NCI-H128 (cell line): ENCODE measurements around the gene ERBIN.
"Not testable (repeated sequence)": the region's sequence is repeated elsewhere in the genome, so short reads cannot be mapped to it uniquely, and the experiment has no call there.

Experiments used
- DNase-seq: peaks from one replicate; lab custom pipeline; 2025; ENCODE audit not compliant: unreplicated experiment; lab: John Stamatoyannopoulos, UW

The ERBIN gene

GRCh38 chr5:65915661-65916060, 10.7 kb upstream of the ERBIN start:
- DNase-seq: not testable (repeated sequence)

- DNase-seq: no peak
Measured at GRCh38 chr5:65916066-65916465, 10.3 kb upstream of the ERBIN start.

- DNase-seq: no peak
Measured at GRCh38 chr5:65916636-65917035, 9.7 kb upstream of the ERBIN start.

- no peak for DNase-seq
Measured at GRCh38 chr5:65919773-65920172, 6.6 kb upstream of the ERBIN start.

- no peak for DNase-seq
Measured at GRCh38 chr5:65923339-65923738, 3.0 kb upstream of the ERBIN start.

- DNase-seq: no peak
Measured at GRCh38 chr5:65924366-65925043, 1.9 kb upstream of the ERBIN start.

GRCh38 chr5:65925044-65925600, 1.3 kb upstream of the ERBIN start:
- peak; percentile 25 for DNase-seq

- peak; percentile 37 for DNase-seq
Measured at GRCh38 chr5:65925601-65926275, 637 bp upstream of the ERBIN start.

- DNase-seq: no peak
Measured at GRCh38 chr5:65926893-65927292, 518 bp downstream of the ERBIN start.

GRCh38 chr5:65927503-65928321, 1.3 kb downstream of the ERBIN start:
- DNase-seq: no peak

- DNase-seq: no peak
Measured at GRCh38 chr5:65928322-65928752, 2.0 kb downstream of the ERBIN start.

- no peak for DNase-seq
Measured at GRCh38 chr5:65928860-65929259, 2.5 kb downstream of the ERBIN start.

- DNase-seq: no peak
Measured at GRCh38 chr5:65932676-65933075, 6.3 kb downstream of the ERBIN start.

- DNase-seq: no peak
Measured at GRCh38 chr5:65933295-65933694, 6.9 kb downstream of the ERBIN start.

- no peak for DNase-seq
Measured at GRCh38 chr5:65938256-65938655, 11.9 kb downstream of the ERBIN start.

GRCh38 chr5:65943771-65944170, 17.4 kb downstream of the ERBIN start:
- no peak for DNase-seq

- no peak for DNase-seq
Measured at GRCh38 chr5:65946198-65946745, 19.9 kb downstream of the ERBIN start.

- DNase-seq: no peak
Measured at GRCh38 chr5:65948115-65948747, 21.9 kb downstream of the ERBIN start.

GRCh38 chr5:65951330-65951729, 25.0 kb downstream of the ERBIN start:
- no peak for DNase-seq

GRCh38 chr5:65952259-65952658, 25.9 kb downstream of the ERBIN start:
- DNase-seq: no peak

- no peak for DNase-seq
Measured at GRCh38 chr5:65954200-65954599, 27.8 kb downstream of the ERBIN start.
